NCI-H510A (cell line): ENCODE measurements around the gene WNK4.
"Not testable (repeated sequence)": the region's sequence is repeated elsewhere in the genome, so short reads cannot be mapped to it uniquely, and the experiment has no call there.

Experiments
- DNase-seq: peaks from one replicate; lab custom pipeline; 2025; lab: John Stamatoyannopoulos, UW

The WNK4 gene

DNA sequence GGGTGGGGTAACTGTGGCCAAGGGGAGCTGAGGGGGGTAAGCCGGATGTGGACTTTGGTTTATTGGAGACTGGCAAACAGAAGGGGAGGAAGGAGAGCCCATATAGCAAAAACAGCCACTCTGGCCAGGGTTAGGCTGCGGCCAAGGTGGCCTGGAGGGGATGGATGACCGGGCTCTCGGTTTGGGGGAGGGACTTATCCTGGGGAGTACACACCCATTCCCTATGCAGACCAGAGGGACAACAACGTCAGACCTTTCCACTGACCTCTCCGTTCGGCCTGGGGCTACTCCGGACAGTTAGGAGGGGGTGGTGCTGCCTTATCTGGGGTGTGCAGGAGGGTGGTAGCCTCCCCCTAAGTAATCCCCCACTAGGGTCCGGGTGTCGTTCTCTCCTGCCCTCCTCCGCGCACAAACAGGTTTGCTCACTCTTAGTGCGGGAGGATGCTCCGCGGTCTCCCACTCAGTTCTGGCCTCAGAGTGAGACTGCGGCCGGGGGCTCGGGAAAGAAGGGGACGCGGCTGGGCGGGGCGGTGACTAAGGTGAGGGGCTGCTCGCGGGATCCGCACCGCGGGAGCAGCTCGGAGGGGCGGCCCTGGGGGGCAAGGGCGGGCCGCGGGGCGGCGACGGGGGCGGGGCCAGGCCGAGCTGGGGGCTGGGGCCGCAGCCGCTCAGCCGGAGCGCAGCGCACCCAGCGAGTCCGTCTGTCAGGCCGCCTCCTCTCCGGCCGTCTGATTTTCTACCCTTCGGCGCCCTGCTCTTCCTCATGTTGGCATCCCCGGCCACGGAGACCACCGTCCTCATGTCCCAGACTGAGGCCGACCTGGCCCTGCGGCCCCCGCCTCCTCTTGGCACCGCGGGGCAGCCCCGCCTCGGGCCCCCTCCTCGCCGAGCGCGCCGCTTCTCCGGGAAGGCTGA, at the start of gene WNK4:
WNK4 (plus strand) TSS at position 675 of the 915 bp plus-strand sequence; CDS start at position 764, 89 bp downstream.
- DNase-seq, result no peak

DNA sequence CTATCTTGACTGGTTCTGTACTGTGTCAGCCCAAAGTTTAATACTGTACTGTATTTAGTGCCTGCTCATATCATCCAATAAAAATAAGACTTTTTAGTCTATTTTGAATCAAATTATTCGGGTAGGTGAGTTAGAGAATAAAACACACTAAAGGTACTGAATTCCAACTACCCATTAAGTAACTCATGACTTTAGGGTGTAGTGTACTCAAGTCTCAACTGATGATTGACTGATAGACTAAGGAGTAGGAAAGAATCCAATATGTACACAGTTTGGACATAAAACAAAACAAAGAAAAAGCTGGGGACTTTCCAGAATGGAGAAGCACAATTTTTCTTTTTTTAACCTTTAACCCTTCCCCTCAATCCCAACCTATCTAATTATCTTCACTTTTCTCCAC, 39.7 kb upstream of the WNK4 start:
- DNase-seq, result no peak

DNA sequence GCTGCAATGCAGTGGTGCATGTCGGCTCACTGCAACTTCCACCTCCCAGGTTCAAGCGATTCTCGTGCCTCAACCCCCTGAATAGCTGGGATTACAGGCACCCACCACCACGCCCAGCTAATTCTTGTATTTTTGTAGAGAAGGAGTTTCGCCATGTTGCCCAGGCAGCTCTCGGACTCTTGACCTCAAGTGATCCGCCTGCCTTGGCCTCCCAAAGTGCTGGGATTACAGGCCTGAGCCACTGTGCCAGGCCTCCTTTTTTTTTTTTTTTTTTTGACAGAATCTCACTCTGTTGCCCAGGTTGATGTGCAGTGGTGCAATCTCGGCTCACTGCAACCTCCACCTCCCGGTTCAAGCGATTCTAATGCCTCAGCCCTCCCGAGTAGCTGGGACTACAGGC, 37.5 kb upstream of the WNK4 start:
- DNase-seq, result not testable (repeated sequence)

DNA sequence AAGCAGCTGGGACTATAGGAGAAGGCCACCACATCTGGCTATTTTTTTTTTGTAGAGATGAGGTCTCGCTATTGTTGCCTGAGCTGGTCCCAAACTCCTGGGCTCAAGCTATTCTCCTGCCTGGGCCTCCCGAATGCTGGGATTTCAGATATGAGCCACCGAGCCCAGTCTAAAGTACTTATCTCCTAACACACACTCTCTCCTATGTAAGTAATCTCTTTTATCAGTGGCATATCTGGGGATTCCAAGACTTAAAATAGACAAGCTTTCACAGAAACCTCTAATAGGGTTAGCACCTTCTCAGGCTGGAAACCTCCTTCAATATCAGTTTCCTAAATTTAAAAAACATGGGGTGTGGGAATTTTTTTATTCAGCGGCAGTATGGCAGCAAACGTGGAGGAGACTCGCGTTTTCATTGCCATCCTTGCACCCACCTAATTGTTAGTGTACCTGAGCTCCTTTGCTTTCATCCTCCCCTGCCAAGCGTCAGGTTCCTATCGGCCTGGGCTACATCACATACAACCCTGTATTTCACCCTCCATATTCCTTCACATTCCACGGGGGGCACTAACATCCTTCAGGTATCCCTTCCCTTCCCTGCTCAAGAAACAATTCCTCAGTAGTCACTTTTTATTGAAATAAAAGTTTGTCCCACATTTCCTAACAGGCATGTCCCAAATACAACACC, 36.7 kb upstream of the WNK4 start:
- DNase-seq, result no peak

DNA sequence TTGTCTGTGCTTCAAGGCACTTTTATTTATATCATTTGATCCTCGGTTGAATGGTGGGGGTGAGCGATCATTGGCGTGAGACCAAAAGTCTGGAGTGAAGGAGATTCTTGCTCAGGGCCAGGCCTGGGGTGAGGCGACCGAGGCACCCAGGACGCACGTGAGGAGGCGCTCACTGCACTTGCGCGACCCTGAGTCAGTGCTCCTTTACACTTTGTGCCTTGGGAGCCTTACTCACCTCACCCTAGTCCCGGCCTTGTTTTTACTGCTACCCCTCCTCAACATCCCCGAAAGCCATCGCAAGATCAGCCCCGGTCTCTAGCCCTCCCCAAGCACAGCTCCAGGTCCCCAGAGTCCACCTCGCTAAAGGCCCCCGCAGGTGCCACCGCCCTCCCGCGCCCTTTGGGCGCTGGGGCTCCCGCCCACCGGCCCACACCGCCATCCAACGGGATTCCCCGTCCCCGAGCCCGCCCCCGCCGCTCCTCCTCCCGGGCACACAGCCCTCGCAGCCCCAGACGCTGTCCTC, 36.1 kb upstream of the WNK4 start:
- DNase-seq, result peak; percentile 83

DNA sequence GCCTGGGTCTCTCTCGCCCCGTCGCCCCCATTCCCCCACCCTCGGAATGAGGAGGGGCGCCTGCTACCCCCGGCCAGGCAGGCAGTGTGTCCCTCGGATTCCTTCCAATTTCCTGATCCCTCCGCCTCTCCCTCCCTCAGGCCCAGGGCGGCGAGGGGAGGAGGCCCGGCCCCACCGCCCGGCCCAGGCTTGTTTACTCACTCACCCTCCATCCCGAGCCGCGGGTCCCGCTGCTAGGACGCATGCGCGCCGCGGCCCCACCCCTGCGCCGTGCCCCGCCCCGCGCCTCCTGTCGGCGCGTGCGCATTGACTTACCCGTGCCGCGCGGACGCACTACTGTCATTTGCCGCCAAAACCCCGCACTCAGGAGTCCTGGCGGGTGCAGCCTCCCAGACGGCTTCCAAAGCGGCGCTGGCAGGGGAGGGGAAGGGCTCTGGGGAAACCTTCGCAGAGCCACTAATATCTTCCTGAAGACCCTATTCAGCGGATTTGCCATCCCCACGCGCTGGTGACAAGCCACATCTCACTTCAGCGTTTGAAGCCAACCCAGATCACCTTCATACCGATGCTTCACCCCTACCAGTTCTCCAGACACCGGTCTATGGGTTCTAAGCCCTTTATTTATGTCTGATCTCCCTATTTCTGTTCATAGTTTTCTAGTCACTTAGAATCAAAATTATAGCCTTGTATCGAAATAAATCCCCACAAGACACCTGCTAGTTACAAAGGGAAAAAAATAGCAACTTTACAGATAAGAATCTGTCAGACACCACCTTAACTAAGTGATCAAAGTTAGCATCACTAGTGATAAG, 35.4 kb upstream of the WNK4 start, which contains the start of gene EZH1:
EZH1 (minus strand) TSS at position 235 of the 812 bp plus-strand sequence. CDS start 16,099 bp downstream, outside the sequence.
- peak; percentile 93 for DNase-seq

DNA sequence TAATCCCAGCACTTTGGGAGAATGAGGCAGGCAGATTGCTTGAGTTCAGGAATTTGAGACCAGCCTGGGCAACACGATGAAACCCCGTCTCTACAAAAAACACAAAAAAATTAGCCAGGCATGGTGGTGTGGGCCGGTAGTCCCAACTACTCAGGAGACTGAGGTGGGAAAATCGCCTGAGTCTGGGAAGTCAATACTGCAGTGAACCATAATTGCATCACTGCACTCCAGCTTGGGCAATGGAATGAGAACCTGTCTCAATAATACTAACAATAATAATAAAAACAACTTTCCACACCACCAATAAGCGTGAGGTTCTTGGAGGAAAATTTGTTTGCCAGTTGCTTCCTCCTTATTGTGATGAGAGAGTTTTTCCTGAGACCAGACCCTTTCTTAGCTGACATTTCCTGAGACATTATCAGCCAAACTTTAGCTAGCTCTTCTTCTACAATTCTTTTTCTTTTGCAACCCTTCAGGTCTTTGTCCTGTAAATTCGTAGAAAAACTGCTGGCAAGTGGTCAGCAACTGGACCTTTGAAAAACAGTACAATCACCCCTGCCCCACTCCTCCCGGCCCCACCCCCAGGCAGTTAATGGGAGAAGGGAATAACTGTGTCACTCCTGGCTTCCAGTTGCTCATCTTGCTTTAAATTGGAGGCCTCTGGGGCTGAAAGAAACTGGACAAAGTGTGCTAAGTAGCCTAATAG, 32.1 kb upstream of the WNK4 start:
- no peak for DNase-seq

DNA sequence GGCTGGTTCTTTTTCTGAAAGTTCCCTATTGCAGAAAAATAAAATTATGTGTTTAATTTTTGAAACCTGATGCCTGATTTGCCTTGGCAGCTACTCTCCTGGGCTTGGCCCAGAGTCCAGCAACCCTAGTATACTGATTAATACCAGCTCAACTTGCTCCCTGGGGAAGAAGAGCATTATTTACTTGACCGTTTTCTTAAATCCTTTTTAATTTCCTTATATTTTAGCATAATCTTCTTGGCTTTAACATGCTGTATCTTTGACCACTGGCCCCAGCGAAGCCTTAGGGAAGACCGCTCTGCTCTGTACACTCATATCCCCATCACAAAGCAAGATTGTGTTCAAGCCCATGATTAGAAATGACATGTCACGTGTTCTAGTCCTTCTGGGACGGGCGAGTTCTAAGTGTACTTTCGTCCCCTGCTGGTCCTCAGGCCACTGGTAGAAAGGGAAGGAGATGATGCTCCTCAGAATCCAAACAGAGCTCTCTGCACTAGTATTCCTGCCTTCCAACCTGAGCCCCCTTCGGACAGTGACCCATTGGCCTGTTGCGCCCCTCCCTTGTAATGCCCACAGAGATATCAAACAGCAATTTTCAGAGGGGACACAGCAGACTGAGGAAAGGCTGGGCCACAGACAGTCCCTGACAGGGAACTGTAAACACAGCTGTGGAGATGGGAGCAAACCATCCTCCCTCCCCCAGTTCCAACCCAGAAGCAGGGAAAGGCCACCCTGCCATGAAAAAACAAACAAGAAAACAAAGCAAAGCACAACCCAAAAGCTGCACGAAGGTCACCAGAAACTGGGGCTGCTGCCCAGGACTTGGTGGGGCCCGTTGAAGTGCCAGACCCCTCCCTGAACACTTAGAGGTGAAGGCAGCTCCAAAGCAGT, 31.3 kb upstream of the WNK4 start:
- DNase-seq, result no peak

DNA sequence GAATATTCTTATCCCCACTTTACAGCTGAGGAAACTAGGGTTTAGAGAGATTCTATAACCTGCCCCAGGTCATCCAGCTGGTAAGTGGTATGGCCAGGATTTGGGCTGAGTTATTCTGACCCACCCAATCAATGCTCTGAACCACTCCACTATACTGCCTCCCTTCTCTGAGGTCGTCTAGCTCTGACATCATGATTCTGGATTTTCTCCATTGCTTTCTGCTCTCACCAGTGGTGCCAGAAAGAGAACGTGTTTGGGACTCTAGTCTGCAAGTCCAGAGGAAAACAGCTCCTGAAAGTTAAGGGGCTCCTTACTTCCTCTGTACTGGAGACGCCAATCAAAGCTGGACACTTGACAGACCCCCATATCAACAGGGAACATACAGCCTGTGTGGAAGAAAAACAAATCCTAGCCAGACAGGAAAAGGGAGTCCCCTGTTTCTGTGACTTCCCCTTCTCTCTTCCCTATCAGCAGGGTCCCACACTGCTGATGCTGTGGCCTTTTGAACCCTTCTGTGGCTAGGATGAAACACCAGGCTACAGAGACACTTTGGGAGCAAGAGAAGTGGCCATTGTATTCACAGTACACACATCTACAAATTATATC, 29.6 kb upstream of the WNK4 start:
- no peak for DNase-seq

DNA sequence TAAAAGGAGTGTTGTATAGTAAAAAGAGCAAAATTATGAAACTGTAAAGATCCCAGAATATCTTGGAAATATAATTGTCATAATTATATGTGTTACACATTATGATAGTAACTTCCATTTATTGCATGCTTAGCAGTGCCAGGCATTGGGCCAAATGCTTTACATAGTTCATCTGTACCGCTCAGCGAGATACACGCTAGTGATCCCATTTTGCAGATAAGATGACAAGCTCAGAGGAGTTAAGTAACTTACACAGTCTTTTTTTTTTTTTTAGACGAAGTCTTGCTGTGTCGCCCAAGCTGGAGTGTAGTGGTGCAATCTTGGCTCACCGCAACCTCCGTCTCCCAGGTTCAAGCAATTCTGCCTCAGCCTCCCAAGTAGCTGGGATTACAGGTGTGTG, 28.8 kb upstream of the WNK4 start:
- no peak for DNase-seq

DNA sequence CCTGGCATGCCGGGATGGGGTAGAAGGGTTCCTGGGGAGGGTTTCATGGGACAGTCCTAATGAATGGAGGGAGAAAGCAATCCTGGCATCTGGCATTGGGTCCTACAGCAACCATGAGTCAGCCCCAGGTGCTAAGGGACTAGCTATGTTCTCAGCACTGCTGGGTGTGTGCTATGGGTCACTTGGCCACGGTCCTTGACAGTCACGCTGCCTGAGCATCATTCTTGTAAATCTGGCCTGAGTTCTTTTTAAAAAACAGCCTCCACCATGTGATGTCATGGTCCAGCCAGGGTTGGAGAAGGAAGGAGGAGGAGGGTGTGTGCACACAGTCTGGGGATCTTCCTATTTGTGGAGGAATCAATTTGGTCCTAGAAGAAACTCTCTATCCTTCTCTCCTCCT, 25.6 kb upstream of the WNK4 start:
- no peak for DNase-seq

DNA sequence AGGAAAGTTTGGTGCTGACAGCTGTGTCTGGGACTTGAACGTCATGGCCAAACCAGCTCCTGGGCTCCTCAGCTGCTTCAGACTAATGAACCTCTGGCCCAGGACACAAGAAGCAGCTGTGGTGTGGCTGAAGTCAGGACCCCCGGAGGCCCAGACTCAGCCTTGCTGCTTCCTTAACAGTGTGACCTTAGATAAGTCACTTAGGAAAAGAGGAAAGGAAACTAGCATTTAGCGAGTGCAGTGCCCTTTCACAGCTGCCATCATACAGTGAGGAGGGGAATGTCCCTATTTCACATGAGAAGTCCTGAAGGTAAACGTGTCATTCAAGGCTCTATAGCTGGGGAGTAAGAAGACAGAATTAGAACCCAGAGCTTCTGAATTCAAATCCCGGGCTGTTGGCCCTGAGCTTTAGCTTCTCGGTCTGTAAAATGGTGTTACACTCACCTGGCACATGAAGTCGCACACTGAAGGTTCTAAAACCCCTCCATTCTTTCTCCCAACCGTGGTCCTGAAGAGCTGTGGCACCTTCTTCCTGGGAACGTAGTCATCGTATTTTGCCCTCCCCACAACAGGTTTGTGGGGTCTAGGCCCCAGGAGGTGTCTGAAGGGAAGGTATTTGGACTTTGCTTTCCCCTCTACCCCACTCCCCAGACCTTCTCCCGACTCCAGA, 20.3 kb upstream of the WNK4 start:
- no peak for DNase-seq

DNA sequence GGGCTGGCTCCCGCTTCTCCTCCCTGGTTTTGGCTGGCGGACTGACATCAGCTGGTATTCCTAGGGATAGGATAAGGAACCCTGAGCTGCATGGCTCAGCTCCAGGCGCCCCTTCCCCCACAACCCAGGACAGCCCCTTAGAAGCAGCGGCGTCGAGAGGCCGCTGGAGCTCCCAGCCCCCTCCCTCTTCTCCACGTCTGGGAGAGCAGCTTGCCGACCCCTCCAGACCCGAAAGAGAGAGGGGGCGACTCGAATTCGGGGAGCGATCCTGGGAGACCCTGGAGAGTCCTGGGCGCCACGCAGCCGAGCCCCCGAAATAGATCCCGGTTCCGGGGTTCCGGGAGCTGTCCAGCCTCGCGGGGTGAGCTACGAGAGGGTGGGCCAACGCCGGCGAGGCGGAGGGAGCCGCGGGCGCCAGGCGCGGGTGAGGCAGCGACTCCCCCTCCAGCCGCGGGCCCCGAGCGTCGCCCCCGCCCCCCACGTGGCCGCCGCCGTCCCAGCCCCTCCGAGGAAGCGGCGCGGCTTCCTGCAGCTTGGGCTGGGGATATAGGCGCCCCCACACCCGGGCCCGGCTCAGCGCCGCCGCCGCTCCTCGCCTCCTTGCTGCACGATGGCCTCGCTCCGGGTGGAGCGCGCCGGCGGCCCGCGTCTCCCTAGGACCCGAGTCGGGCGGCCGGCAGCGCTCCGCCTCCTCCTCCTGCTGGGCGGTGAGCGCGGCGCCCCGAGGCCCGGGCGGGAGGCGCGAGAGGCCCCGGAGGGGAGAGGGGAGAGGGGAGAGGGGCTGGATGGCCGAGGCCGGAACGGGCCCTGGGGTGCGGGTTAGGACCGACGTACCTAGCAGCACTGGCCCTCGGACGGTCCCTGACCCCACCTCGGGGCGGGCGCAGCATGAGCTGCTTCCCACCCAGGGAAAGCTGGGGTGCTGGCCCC, 19.5 kb upstream of the WNK4 start, which contains the start of gene RAMP2:
RAMP2 (plus strand) TSS at position 576 of the 930 bp plus-strand sequence; CDS start at position 611, 35 bp downstream.
- DNase-seq, result peak; percentile 47

DNA sequence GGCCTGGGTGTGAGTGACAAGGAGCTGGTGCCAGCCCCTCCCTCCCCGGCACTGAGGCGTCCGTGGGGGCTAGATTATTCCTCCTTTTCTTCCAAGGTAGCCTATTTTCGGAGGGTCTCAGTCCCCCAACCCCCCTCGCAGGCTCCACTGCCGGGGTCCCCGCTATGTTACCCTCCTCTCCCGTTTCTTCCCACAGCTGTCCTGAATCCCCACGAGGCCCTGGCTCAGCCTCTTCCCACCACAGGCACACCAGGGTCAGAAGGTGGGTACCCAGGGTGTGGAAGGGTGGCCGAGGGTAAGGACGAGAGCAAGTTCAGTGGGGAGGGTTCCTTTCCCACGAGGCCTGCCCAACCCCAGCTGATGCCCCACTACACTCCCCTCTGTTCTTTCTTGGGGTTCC, 18.8 kb upstream of the WNK4 start:
- no peak for DNase-seq

DNA sequence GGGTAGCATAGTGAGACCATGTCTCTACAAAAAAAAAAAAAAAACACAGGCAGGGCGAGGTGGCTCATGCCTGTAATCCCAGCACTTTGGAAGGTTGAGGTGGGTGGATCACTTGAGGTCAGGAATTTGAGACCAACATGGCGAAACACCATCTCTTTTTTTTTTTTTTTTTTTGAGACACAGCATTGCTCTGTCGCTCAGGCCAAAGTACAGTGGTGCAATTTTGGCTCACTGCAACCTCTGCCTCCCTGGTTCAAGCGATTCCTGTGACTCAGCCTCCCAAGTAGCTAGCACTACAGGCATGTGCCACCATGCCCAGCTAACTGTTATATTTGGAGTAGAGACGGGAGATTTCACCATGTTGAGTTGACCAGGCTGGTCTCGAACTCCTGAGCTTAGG, 14.3 kb upstream of the WNK4 start:
- DNase-seq, result no peak

DNA sequence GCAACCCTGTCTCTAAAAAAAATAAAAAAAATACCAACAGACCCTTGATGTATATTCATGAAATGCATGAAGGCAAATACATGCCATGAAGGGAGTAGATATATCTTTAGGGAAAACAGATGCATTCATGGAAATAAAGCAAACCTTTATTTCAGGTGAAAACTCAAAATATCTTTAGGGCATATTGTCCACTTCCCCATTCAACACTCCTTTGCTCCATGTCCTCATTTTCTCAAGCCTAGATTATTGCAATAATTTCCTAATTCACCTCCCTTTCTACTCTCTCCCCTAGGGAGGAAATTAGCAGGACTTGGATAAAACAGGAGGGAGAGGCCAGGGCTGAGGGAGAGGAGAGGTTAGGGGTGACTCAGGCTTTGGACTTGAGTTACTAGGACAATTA, 12.9 kb upstream of the WNK4 start:
- DNase-seq, result no peak

DNA sequence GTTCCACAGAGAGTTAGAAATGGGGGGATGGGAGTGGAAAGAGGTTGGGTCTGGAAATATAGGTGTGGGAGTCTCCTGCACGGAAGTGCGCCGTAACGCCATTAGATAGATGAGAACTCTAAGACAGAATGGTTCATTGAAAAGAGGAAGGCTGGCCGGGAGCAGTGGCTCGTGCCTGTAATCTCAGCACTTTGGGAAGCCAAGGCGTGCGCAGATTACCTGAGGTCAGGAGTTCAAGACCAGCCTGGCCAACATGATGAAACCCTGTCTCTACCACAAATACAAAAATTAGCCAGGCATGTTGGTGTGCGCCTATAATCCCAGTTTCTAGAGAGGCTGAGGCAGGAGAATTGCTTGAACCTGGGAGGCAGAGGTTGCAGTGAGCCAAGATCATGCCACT, 12.4 kb upstream of the WNK4 start:
- DNase-seq, result not testable (repeated sequence)

DNA sequence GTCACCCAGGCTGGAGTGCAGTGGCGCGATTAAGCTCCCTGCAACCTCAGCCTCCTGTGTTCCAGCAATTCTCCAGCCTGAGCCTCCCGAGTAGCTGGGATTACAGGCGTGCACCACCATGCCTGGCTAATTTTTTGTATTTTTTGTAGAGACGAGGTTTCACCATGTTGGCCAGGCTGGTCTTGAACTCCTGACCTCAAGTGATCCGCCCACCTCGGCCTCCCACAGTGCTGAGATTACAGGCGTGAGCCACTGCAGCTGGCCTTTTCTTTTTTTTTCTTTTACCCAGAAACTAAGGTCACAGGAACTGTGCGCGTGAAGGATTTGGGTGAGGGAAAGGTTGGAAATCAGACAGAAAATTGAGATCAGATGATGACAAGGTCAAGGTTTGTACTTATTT, 10.4 kb upstream of the WNK4 start:
- DNase-seq, result not testable (repeated sequence)
